Measurements from ENCODE around the gene TET3. TPM values are rescaled to one million over a fixed set of nuclear protein-coding genes. Genes with fewer than 3 reads are reported as not detected.

Gene TET3
- total and polyA plus RNA-seq, 2 of the 8 experiments (the other 6 are each of a cell fraction or from before 2014, with no cell fraction given) = 4.5 to 21.1 TPM

DNA sequence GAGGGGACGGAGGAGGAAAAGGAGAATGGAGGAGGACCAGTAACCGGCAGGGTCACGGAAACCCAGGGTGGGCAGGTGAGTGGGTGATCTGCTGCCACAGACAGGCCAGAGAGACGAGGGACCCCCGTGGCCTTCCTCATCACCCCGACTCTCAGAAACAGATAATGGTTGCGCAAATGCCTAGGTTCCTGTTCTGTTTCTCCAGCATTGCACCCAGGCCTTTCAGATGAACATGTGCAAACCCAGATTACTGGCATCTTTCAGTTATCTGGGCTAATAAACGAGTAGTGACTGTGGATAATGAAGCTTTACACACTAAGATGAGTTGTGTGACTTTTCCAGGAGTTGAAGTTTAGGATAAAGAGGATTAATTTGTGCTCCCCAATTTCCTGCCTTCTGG lies 46.5 kb downstream of the TET3 start (continued):
- TF ChIP-seq, protein P1, sequence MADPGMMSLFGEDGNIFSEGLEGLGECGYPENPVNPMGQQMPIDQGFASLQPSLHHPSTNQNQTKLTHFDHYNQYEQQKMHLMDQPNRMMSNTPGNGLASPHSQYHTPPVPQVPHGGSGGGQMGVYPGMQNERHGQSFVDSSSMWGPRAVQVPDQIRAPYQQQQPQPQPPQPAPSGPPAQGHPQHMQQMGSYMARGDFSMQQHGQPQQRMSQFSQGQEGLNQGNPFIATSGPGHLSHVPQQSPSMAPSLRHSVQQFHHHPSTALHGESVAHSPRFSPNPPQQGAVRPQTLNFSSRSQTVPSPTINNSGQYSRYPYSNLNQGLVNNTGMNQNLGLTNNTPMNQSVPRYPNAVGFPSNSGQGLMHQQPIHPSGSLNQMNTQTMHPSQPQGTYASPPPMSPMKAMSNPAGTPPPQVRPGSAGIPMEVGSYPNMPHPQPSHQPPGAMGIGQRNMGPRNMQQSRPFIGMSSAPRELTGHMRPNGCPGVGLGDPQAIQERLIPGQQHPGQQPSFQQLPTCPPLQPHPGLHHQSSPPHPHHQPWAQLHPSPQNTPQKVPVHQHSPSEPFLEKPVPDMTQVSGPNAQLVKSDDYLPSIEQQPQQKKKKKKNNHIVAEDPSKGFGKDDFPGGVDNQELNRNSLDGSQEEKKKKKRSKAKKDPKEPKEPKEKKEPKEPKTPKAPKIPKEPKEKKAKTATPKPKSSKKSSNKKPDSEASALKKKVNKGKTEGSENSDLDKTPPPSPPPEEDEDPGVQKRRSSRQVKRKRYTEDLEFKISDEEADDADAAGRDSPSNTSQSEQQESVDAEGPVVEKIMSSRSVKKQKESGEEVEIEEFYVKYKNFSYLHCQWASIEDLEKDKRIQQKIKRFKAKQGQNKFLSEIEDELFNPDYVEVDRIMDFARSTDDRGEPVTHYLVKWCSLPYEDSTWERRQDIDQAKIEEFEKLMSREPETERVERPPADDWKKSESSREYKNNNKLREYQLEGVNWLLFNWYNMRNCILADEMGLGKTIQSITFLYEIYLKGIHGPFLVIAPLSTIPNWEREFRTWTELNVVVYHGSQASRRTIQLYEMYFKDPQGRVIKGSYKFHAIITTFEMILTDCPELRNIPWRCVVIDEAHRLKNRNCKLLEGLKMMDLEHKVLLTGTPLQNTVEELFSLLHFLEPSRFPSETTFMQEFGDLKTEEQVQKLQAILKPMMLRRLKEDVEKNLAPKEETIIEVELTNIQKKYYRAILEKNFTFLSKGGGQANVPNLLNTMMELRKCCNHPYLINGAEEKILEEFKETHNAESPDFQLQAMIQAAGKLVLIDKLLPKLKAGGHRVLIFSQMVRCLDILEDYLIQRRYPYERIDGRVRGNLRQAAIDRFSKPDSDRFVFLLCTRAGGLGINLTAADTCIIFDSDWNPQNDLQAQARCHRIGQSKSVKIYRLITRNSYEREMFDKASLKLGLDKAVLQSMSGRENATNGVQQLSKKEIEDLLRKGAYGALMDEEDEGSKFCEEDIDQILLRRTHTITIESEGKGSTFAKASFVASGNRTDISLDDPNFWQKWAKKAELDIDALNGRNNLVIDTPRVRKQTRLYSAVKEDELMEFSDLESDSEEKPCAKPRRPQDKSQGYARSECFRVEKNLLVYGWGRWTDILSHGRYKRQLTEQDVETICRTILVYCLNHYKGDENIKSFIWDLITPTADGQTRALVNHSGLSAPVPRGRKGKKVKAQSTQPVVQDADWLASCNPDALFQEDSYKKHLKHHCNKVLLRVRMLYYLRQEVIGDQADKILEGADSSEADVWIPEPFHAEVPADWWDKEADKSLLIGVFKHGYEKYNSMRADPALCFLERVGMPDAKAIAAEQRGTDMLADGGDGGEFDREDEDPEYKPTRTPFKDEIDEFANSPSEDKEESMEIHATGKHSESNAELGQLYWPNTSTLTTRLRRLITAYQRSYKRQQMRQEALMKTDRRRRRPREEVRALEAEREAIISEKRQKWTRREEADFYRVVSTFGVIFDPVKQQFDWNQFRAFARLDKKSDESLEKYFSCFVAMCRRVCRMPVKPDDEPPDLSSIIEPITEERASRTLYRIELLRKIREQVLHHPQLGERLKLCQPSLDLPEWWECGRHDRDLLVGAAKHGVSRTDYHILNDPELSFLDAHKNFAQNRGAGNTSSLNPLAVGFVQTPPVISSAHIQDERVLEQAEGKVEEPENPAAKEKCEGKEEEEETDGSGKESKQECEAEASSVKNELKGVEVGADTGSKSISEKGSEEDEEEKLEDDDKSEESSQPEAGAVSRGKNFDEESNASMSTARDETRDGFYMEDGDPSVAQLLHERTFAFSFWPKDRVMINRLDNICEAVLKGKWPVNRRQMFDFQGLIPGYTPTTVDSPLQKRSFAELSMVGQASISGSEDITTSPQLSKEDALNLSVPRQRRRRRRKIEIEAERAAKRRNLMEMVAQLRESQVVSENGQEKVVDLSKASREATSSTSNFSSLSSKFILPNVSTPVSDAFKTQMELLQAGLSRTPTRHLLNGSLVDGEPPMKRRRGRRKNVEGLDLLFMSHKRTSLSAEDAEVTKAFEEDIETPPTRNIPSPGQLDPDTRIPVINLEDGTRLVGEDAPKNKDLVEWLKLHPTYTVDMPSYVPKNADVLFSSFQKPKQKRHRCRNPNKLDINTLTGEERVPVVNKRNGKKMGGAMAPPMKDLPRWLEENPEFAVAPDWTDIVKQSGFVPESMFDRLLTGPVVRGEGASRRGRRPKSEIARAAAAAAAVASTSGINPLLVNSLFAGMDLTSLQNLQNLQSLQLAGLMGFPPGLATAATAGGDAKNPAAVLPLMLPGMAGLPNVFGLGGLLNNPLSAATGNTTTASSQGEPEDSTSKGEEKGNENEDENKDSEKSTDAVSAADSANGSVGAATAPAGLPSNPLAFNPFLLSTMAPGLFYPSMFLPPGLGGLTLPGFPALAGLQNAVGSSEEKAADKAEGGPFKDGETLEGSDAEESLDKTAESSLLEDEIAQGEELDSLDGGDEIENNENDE (IDR thresholded peaks at IDR 0.05; ENCODE audit: insufficient replicate concordance, low read length) = no peak
- no peak for TF ChIP-seq SP4 (IDR thresholded peaks at IDR 0.05; ENCODE audit: low read length)
- no peak for TF ChIP-seq GABPA (IDR thresholded peaks at IDR 0.05; ENCODE audit: borderline replicate concordance, insufficient read depth, low read length)
- TF ChIP-seq FOSL1 (IDR thresholded peaks at IDR 0.05; ENCODE audit: insufficient read depth, low read depth, low read length) = no peak
- TF ChIP-seq HDAC6 (IDR thresholded peaks at IDR 0.05; ENCODE audit: low read depth, low read length) = no peak
- no peak for TF ChIP-seq BRCA1 (IDR thresholded peaks at IDR 0.05; ENCODE audit: low read depth, low read length)
- no peak for TF ChIP-seq CTBP2 (IDR thresholded peaks at IDR 0.05; ENCODE audit: borderline replicate concordance, insufficient read depth, insufficient read length, low read length)
- no peak for TF ChIP-seq KDM4A (IDR thresholded peaks at IDR 0.05; ENCODE audit: low read depth, low read length, severe bottlenecking)
- TF ChIP-seq CBX8 (IDR thresholded peaks at IDR 0.05; ENCODE audit: borderline replicate concordance, low read depth, low read length) = no peak

Measured in H1 (cell line).